KMS-11 (cell line): Measurements from ENCODE around the gene UBTF.

ENCODE experiments used
- H2AFZ ChIP-seq: fragments of 200-600 bp; sonication (generic); 2 replicates; pipeline ENCODE4 v1.6.1; 2016; ENCODE audit warnings: antibody characterized with exemption, mixed run types, low read depth
- H3K27ac ChIP-seq: fragments of 200-600 bp; sonication (generic); 2 replicates; pipeline ENCODE4 v1.6.1; 2016; ENCODE audit warnings: mild to moderate bottlenecking, mixed run types
- H3K27me3 ChIP-seq: fragments of 200-600 bp; sonication (generic); 2 replicates; pipeline ENCODE4 v1.6.1; 2017; ENCODE audit warnings: mild to moderate bottlenecking, low read depth, mixed run types, moderate library complexity; ENCODE audit not compliant: insufficient read depth
- H3K36me3 ChIP-seq: fragments of 200-600 bp; sonication (generic); 2 replicates; pipeline ENCODE4 v1.6.1; 2017; ENCODE audit warnings: mild to moderate bottlenecking, mixed run types; ENCODE audit not compliant: insufficient read depth
- H3K4me1 ChIP-seq: fragments of 200-600 bp; sonication (generic); 2 replicates; pipeline ENCODE4 v1.6.1; 2016; ENCODE audit warnings: mild to moderate bottlenecking, low read depth, mixed run types; ENCODE audit not compliant: poor library complexity, severe bottlenecking
- H3K4me2 ChIP-seq: fragments of 200-600 bp; sonication (generic); 2 replicates; pipeline ENCODE4 v1.7.0; 2016; ENCODE audit warnings: mild to moderate bottlenecking, mixed run types
- H3K4me3 ChIP-seq: fragments of 200-600 bp; sonication (generic); IDR thresholded peaks from 2 replicates; pipeline ENCODE4 v1.6.1; 2017; ENCODE audit warnings: low read depth, low read length, mixed read lengths; ENCODE audit not compliant: insufficient read depth
- H3K79me2 ChIP-seq: fragments of 200-600 bp; sonication (generic); 2 replicates; pipeline ENCODE4 v1.6.1; 2016; ENCODE audit warnings: low read depth, mixed run types; ENCODE audit not compliant: insufficient read depth
- H3K9ac ChIP-seq: fragments of 200-600 bp; sonication (generic); 2 replicates; pipeline ENCODE4 v1.6.1; 2016; ENCODE audit warnings: mild to moderate bottlenecking, mixed run types
- H4K20me1 ChIP-seq: fragments of 200-600 bp; sonication (generic); 2 replicates; pipeline ENCODE4 v1.6.1; 2016; ENCODE audit warnings: mild to moderate bottlenecking, mixed run types; ENCODE audit not compliant: insufficient read depth
- TF ChIP-seq, protein P1 (sequence below): fragments of 200-600 bp; sonication (generic); conservative IDR thresholded peaks from 2 replicates; pipeline ENCODE4 v1.6.1; 2017; ENCODE audit warnings: low read depth, mild to moderate bottlenecking, antibody characterized with exemption, low read length, moderate library complexity, mixed read lengths

Gene UBTF

DNA sequence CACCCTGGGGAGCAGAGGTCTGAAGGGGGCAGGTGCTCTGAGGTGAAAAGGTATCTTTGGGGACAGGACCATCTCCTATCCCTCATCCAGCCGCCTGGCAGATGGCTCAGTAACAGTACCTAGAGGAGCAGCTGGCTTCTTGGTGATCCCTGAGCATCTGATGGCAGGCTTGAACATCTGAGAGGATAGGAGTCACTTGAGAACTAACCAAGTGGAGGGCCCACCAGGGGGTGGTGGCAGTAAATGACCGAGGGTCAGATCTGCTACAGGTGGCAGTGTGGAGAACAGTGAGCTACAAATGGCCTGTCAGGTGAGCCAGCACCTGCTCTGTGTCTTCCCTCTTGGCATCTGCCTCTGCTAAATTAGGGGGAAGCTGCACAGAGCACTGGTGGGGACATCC, 64.0 kb downstream of the UBTF start:
- Histone ChIP-seq H3K36me3 (no peaks in the 10 kb centered on the region; the same call in 1 of the 2 replicates), H3K4me3 (no peak overlapping the region), H4K20me1 (no peaks in the 10 kb centered on the region), H3K79me2 (peaks cover 6% of the 10 kb centered on the region; the same call in 1 of the 2 replicates), H3K4me2 (no peak overlapping the region), H3K27me3 (no peaks in the 10 kb centered on the region), H3K9ac (no peak overlapping the region), H3K4me1 (peaks cover 25% of the 10 kb centered on the region), H2AFZ (no peak overlapping the region), H3K27ac (no peak overlapping the region)
- TF ChIP-seq, protein P1, sequence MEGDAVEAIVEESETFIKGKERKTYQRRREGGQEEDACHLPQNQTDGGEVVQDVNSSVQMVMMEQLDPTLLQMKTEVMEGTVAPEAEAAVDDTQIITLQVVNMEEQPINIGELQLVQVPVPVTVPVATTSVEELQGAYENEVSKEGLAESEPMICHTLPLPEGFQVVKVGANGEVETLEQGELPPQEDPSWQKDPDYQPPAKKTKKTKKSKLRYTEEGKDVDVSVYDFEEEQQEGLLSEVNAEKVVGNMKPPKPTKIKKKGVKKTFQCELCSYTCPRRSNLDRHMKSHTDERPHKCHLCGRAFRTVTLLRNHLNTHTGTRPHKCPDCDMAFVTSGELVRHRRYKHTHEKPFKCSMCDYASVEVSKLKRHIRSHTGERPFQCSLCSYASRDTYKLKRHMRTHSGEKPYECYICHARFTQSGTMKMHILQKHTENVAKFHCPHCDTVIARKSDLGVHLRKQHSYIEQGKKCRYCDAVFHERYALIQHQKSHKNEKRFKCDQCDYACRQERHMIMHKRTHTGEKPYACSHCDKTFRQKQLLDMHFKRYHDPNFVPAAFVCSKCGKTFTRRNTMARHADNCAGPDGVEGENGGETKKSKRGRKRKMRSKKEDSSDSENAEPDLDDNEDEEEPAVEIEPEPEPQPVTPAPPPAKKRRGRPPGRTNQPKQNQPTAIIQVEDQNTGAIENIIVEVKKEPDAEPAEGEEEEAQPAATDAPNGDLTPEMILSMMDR, result no peak
